Mucosa of descending colon (tissue), 3 donors: Measurements from ENCODE around the gene OR1F1. TPM values are rescaled to one million over a fixed set of nuclear protein-coding genes. Genes with fewer than 3 reads are reported as not detected.
"Not testable (repeated sequence)": the region's sequence is repeated elsewhere in the genome, so short reads cannot be mapped to it uniquely, and the experiment has no call there.

ENCODE experiments used
- ATAC-seq: fragments of 200-7000 bp; cut with Tn5 transposase; one replicate; pipeline ENCODE4 v1.9.1; 2020; ENCODE audit warnings: mild to moderate bottlenecking, moderate library complexity
- DNase-seq, 3 donors: peaks; one replicate each; pipeline ENCODE4 v3.0.0-alpha.2; 2020
- H3K36me3 ChIP-seq: fragments of 200-600 bp; one replicate; pipeline ENCODE4 v1.8.0; 2021; ENCODE audit warnings: low read depth, mild to moderate bottlenecking
- H3K4me1 ChIP-seq: fragments of 200-600 bp; one replicate; pipeline ENCODE4 v1.8.0; 2021; ENCODE audit warnings: low read depth, mild to moderate bottlenecking
- H3K4me3 ChIP-seq: fragments of 200-600 bp; one replicate; pipeline ENCODE4 v1.8.0; 2021; ENCODE audit warnings: mild to moderate bottlenecking
- H3K9me3 ChIP-seq: fragments of 200-600 bp; one replicate; pipeline ENCODE4 v1.8.0; 2021; ENCODE audit warnings: mild to moderate bottlenecking
- CTCF ChIP-seq: fragments of 200-600 bp; IDR thresholded peaks from one replicate; pipeline ENCODE4 v1.8.0; 2022; ENCODE audit warnings: antibody characterized with exemption, mild to moderate bottlenecking
- intact Hi-C, 2 donors: fragments of 100-400 bp; cut with DNase I in 1 of 2; cut with micrococcal nuclease in 1 of 2; formaldehyde crosslinking; loops; one replicate each; pipeline versions ENCODE4 v1.11.0 to v1.11.1; 2022; cut with DNase I, micrococcal nuclease
- total RNA-seq, 3 donors: library from RNA; stranded (reverse); fragmentation: NEBNext Ultra II Directional in 2 of 3; extraction: Animal tissue kit (Norgen Biotek cat#: 25700) in 2 of 3; gene quantifications; one replicate each; pipeline versions ENCODE4 v1.2.1 to v1.2.4, GENCODE V29; 2021 to 2023
- donor health status: DM: no; HTN: no; CAD: no; lungs with moderate emphysema.
- donor health status: DM: no; HTN: no; CAD: no.
- donor health status: DM: no; HTN: yes; CAD: no.

OR1F1 gene
- total RNA-seq, 3 donors from 2014 or later: not detected

GRCh38 chr16:3195975-3196374 lies 8.0 kb downstream of the OR1F1 start:
- ATAC-seq (no peak), DNase-seq (no peak)
- no peaks in the 10 kb centered on the region for H3K4me1 ChIP-seq
- no peaks in the 10 kb centered on the region for H3K36me3 ChIP-seq
- H3K9me3 ChIP-seq: no peaks in the 10 kb centered on the region
- no peak for TF ChIP-seq CTCF
- intact Hi-C loops: no loop called here
- no peak overlapping the region for H3K4me3 ChIP-seq

DNA sequence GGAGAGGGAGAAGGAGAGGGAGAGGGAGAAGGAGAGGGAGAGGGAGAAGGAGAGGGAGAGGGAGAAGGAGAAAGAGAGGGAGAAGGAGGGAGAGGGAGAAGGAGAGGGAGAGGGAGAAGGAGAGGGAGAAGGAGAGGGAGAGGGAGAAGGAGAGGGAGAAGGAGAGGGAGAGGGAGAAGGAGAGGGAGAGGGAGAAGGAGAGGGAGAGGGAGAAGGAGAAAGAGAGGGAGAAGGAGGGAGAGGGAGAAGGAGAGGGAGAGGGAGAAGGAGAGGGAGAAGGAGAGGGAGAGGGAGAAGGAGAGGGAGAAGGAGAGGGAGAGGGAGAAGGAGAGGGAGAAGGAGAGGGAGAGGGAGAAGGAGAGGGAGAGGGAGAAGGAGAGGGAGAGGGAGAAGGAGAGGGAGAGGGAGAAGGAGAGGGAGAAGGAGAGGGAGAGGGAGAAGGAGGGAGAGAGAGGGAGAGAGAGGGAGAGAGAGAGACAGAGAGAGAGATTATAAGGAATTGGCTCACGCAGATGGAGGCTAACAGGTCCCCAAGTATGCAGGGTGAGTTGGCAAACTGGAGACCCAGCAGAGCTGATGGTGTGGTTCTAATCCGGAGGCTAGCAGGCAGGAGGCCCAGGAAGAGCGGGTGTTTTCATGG lies 9.8 kb downstream of the OR1F1 start:
- H3K4me3 ChIP-seq, DNase-seq, ATAC-seq, H3K4me1 ChIP-seq, H3K9me3 ChIP-seq, H3K36me3 ChIP-seq, intact Hi-C loops: not testable (repeated sequence)

- Histone ChIP-seq H3K9me3 (no peaks in the 10 kb centered on the region), H3K4me1 (no peaks in the 10 kb centered on the region), H3K36me3 (no peaks in the 10 kb centered on the region), H3K4me3 (no peak overlapping the region)
- ATAC-seq (no peak), DNase-seq (no peak)
- no peak for TF ChIP-seq CTCF
- intact Hi-C loops: no loop called here
Measured at GRCh38 chr16:3198334-3199072, 10.5 kb downstream of the OR1F1 start.

- no peak for TF ChIP-seq CTCF
- intact Hi-C loops: no loop called here
- ATAC-seq: no peak
- Histone ChIP-seq H3K4me3 (no peak overlapping the region), H3K36me3 (no peaks in the 10 kb centered on the region), H3K9me3 (peaks cover 13% of the 10 kb centered on the region), H3K4me1 (no peaks in the 10 kb centered on the region)
- no peak for DNase-seq
Measured at GRCh38 chr16:3202903-3203539, 15.0 kb downstream of the OR1F1 start.

DNA sequence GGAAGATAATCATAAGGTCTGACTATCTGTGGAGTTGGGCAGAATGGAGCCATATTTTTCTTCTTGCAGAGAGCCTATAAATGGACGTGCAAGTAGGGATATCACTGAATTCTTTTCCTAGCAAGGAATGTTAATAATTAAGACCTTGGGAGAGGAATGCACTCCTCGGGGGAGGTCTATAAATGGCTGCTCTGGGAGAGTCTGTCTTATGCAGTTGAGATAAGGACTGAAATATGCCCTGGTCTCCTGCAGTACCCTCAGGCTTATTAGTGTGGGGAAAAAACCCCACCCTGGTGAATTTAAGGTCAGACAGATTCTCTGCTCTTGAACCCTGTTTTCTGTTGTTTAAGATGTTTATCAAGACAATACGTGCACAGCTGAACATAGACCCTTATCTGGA lies 17.9 kb downstream of the OR1F1 start:
- H3K36me3 ChIP-seq, intact Hi-C loops, H3K4me1 ChIP-seq, ATAC-seq, DNase-seq, H3K4me3 ChIP-seq: not testable (repeated sequence)
- peaks cover 13% of the 10 kb centered on the region for H3K9me3 ChIP-seq

GRCh38 chr16:3207086-3207953 lies 19.3 kb downstream of the OR1F1 start:
- no peak for DNase-seq
- Histone ChIP-seq H3K36me3 (no peaks in the 10 kb centered on the region), H3K4me3 (no peak overlapping the region), H3K9me3 (peaks cover 13% of the 10 kb centered on the region), H3K4me1 (no peaks in the 10 kb centered on the region)
- ATAC-seq: no peak
- TF ChIP-seq CTCF: no peak
- intact Hi-C loops: no loop called here
